GM19025 (cell line): ENCODE data around the gene RAPH1.

Experiments
- ATAC-seq: cut with Tn5 transposase; IDR thresholded peaks from one replicate; pipeline ENCODE4 v1.9.1; 2021; ENCODE audit warnings: mild to moderate bottlenecking, low read depth, moderate library complexity; ENCODE audit not compliant: unreplicated experiment

The RAPH1 gene

DNA sequence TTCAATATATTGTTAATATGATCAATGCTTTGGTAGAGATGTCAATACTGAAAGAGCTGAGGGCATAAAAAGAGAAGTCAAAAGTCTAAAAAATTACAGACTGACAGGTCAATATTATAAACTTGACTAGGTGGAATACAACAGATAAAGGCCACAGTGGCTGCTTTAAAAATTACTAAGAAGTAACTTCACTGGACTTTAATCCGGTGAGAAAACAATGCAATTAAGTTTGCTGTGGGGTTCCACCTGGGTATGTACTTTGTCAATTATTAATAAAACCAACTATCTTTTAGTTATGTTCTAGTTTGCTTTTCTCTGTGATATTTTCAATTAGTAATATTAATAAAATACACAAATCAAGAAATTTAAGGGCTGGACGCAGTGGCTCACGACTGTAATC, 44.7 kb downstream of the RAPH1 start:
- no peak for ATAC-seq

DNA sequence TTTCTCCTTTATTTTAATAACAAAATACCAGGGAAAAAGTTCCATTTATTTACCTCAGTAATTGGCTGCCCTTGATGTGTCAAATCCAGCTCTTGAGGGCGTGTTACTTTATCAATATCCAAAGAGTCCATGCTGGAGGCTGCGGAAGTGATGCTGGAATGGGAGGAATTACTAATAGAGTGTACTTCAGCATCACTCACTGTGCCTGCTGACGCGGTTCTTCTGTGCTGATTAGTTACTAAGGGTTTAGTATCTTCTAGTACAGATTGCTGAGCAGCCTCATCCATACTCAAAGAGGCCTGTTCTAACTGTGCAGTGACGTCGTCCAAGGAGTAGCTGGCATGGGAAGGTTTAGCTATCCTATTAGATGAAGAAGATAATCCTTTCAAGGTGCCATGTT, 45.6 kb downstream of the RAPH1 start:
- ATAC-seq, result no peak

DNA sequence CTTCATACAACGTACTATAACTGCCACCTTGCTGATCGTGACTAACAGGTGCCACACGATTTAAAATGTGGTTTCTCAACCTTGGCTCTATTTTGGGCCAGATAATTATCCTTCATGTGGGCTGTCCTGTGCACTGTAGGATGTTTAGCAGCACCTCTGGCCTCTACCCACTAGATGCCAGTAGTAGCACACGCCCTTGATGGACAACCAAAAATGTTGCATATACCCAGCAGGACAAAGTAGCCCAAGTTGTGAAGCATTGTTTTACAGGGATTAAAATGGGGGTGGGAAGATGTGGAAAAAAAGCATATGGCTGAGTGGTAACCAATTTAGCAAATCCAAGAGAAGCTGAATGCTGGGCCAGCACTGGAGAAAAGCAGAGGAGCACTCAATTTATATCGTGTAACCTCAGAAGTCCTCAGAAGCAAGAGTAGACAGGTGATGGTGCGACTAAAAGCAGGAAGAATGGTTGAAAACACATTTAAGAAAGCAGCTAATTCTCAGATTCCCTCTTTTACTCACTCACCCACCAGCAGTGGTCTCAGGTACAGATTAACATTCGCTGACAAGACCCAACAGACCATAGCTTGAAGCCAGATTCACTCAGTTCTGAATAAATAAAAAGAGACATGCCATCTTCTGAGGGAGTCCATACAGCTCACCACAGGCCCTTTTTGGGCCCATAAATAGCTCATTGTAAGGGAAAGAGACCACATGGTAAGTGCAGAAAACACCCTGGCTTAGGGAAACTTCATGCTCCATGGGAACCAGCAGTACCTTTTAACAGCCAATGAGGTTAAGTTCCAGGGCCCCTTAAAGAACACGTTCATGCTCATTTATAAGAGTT, 50.6 kb downstream of the RAPH1 start:
- no peak for ATAC-seq

DNA sequence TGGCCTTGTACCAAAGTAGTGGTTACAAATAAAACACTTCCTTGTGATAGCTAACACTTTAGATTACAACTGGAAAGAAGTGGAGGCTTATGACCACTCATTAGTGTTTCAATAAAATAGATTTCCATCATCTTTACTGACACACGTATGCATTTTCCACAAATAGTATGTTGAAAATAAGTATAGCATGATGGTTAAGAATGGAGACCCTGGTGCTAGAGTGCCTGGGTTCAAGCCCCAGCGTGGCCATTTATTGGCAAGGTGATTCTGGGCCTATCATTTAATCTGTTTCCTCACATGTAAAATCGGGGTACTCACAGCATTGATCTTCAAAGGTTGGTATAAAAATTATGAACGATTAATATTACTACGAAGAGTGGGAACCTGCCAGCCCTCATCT, 54.5 kb downstream of the RAPH1 start:
- ATAC-seq, result no peak

DNA sequence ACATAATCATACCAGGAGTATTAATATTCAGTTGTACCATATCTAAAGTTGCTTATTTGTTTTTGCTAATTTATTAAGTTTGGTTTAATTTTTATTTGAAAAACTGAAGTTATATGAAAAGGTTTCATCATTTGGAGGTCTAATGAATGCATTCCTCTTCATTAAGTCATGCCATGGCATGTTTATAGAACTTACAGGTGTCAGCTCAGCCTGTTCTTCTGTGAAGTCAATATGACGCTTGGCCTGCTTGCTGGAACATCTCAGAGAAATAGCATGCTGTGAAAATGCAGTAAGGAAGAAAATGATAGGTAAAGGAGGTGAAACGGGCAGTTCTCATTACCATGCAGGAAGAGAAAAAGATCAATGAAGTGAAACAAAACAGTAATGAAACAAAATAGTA, 58.2 kb downstream of the RAPH1 start:
- no peak for ATAC-seq

DNA sequence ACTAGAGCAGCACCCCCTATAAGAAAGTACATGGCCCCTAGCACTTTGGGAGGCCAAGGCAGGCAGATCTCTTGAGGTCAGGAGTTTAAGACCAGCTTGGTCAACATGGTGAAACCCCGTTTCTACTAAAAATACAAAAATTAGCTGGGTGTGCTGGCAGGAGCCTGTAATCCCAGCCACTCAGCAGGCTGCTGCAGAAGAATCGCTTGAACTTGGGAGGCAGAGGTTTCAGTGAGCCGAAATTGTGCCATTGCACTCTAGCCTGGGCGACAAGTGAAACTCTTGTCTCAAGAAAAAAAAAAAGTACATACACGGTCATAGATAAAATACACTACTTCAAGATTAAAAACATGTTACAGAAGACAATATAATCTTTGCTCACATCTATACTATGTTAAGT, 63.8 kb downstream of the RAPH1 start:
- no peak for ATAC-seq

DNA sequence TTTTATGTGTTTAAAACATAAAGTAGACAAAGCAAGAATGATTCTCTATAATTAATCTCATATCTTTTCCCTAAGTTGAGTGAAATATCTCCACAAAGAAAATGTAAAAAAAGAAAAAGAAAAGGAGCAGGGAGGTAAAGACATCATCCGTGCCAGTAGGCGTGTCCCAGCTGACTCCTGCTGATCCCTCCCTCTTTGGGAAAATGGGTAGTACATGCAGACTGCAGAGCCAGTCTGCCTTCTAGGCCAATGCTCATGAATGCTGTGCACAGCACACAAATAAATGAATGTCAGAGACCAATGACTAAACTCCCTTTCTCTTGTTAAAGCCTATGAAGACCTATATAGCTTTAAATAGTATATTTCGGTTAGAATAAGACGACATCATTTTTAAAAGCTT, 64.7 kb downstream of the RAPH1 start:
- no peak for ATAC-seq

DNA sequence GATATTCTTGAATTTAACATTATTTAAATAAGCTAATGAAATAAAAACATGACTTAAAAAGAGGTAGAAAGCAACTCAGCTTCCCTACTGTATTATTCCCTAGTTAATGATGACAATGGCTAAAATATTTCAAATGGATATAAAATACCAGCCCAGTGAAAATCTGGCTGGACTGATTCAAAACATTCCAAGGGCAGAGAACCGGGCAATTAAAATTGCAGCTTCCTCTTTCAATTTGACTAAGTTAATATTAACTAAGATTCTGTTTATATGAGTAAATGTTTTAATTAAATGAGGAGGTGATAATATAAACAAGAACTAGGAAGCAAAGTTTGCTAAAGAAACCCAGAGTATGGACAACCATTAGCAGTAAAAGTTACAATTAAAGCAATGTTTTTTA, 65.6 kb downstream of the RAPH1 start:
- ATAC-seq, result no peak

DNA sequence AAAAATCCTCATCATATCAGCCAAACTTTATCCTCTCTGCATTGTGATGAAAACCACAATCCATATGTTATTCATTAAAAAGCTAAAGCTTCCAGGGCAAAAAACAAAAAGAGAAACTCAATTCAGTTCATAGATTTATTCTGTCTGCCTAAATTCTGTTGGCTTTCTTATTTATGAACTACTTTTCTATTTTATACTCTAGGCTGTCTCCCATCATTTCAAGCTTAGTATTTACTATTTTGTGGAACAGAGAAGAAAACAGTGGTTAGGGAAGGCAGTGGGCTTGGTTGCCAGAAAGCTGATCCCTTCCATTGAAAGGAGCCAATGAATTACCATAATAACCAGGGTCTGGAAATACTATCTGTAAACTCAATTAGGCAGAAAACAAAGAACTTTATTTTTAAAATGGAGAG, 71.8 kb downstream of the RAPH1 start:
- ATAC-seq, result no peak

DNA sequence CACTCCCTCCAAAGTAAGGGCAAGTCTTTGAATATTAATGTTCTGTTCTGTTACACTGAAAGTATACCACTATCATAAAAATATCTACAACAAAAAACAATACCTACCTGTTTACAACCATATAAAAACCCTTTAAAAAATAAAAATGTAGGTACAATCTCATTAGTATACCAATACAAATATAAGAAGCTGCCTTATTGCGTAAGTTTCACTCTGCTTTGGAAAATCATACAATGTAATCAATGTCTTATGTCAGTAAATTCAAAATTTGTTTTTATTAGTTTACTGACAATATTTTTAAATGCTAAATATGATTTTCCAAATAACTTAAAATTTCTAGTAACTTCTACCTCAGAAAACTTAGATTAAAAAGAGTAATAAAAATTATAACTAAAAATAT, 72.8 kb downstream of the RAPH1 start:
- ATAC-seq, result no peak

DNA sequence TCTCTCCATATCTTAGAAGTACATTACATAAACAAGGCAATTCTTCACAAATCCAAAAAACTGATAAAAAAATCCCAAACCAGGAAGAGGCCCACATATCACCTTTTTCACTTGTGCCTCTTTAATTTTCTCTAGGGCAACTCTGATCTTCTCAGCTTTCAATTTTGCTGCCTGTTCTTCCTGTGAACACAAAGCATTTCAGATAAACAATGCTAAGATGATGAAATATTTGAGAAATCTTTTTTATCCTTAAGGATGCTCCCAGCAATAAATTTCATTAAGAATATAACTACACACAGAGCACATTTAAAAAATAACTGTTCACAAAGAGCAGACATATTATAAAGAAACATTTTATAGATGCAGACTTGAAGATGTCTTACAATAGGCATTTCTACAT, 73.4 kb downstream of the RAPH1 start:
- no peak for ATAC-seq

DNA sequence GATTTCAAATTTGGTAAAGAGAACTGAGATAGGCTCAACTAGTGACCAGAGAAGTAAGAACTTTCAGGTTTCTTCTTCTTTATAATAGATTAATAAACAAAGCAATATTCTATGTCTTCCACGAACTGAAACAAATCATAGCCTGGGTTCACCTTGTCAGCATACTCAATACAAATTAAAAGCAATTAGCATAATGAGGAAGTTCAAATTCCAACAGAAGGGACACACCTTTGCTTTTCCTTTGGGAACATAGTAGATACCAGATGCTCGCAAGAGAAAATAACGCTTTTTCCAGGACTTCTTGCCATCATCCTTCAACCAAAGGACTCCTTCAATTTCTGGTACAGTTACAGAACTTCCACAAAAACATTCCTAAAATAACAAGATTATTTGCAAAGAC, 79.9 kb downstream of the RAPH1 start:
- ATAC-seq, result no peak

DNA sequence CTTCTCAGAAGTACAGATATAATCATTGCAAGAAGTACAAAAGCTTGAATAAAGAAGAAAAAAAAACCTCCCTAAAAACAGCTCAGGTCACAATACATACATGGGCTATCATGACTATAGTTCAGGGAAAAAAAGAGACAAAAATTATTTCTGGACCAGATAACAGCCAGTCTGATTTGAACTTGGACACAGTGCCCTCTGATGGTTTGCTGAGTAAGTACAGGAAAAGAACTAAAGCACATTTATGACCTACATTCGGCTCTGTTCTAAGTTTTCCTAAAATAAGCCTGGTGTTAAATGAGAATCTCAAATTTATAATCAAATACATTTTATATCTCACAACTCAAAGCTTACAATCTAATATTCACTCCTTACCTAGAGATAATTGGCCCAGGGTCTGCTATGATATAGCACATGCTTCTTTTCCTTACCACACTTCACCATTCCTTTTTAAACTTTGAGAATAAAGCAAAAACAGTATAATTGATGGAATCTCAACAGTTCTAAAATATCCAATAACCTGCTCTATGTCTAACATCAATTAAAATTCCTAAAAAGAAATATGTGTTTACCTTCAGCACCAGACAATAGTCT, 81.1 kb downstream of the RAPH1 start:
- no peak for ATAC-seq

DNA sequence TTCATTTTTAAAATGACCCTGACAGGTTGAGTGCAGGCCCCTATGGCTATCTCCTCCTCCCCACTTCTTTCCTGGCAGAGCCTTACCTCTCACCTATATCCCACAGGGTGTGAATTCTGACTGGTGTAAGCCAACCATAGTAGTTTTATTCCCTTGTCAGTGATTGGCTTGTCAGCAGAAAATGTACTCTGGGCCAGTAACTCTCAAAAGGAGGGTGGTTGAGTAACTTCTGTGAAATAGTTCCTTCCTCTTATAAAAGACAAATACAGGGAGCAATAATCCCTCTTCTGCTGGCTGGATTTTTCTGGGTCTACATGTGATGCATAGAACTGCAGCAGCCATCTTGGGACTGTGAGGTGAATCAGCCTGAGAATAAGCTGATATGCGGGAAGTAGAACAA, 83.4 kb downstream of the RAPH1 start:
- ATAC-seq, result no peak

DNA sequence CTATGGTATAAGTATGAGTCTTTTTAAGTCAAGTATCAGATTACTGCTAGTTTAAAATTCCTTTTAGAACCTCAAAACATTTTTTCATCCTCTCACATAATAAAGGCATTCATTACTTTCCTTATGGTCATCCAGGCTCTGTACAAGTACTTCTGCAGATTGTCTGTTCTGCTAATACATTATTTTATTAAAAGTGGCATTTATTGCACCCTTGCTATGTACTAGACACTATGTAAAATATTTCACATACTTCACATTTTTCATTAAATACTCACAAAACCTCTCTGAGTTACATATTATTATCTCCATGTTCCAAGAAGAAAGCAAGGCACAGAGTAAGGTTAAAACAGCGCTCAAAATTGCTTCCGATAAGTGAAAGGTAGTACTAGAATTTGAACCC, 84.1 kb downstream of the RAPH1 start:
- no peak for ATAC-seq

DNA sequence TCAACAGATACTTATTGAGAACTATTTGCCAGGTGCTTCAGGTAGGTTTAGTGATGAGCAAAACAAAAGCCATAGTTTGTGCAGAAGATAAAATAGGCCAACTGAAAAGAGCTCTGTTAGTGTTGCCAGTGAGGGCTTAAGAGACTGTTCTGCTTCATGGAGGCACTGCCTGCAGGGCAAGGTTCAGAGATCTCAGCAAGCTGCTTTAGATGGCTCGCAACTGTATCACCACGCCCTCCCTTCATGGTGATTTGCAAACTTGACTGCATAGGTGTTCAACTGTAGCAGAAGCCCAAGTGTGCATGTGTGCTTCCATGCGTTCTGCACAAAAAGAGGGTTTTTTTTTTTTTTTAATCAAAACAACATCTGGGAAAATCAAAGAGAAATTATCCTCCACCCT, 84.5 kb downstream of the RAPH1 start:
- ATAC-seq, result no peak

DNA sequence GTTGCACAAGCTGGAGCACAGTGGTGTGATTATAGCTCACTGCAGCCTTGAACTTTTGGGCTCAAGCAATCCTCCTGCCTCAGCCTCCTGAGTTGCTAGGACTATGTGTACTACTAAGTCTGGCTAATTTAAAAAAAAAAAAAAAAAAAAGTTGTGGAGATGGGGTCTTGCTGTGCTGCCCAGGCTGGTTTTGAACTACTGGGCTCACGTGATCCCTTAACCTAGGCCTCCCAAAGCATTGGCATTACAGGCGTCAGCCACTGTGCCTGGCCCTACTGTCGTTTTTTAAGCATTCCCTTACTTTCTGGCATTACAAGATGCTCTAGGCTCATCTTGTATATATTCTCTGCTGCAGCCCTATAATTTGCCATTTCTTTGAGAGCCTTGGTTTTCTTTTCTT, 88.3 kb downstream of the RAPH1 start:
- no peak for ATAC-seq

DNA sequence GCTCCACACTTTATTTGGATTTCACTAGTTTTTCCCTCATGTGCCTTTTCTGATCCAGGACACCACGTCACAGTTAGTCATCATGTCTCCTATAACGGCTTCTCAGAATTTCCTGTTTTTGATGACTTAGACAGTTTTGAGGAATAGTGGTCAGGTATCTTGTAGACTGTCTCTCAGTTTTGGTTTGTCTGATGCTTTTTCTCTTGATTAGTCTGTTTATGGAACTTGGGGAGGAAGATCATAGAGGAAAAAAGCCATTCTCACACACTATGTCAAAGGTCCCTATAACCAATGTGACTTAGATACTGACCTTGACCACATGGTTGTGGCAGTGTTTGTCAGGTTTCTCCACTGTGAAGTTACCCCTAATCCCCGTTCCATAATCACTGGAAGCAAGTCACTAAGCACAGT, 89.0 kb downstream of the RAPH1 start:
- ATAC-seq, result no peak

DNA sequence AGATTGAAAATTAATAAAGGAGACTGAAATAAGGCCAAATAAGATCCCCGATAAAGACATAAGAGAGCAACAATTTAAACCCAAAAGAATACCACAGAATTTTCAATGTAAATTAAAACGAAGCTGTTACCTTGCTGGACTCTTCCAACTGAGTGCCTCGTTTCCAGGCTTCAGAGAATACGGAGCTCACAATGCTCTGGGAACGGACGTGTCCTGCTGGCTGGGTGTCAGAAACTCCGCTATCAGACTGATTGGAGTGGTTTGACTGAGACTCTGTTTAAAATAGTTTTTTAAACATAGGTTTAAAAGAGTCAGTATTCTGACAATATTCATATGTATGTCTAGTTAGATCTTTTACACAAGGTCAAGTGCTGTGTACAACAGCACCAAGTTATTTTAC, 90.4 kb downstream of the RAPH1 start:
- ATAC-seq, result no peak

DNA sequence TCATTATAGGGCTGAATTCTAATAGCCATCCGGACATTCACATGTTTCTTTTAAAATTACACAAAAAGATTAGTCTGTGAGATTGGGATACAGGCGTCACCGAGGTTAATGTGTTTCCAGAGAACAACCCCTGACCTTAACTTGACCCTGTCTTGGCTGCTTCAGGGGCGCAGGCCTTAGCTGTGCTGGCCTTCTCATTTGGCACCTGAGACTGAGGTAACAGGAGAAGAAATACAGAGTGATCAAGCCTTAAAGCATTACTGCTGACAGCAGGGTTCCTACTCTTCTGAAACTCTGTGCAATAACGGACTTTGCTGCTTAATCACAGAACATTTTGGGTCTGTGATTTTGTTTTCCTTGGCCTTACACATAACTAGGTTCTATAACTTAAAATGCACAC, 92.6 kb downstream of the RAPH1 start:
- ATAC-seq, result no peak

DNA sequence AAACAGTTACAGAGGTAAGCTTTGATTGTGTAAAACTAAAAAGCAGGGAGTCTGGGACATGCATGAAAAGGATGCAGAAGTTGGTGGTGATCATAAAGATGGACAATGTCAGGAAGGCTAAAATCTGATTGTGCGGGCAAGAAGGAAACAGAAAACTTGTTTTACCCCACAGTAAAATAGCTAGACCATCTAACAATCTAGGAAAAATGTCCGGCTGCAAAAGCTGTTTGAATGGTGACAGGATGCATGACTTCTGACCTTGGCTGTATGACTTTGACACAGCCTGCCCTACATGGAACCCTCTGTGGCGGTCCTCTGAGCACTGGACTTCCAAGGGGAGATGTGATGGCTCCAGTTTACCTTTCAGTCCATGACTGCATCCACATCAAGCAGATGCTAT, 93.6 kb downstream of the RAPH1 start:
- ATAC-seq, result no peak

DNA sequence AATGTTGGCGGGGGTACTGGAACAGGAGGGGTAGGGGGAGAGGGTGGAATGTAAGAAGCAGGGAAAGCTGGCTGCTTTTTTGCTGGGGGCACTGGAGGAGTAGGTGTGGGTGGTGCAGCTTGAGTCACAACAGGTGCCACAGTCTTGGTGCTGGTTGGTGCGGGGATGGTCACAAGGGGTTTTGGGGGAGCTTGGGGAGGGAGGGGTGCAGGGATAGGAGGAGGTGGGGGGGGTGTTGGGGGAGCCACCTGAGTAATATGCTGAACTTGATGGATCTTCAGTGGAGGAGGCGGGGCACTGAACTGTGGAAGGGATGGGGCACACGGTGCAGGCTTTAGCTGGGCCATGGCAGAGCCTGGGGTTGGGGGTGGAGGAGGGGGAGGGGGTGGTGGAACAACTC, 94.4 kb downstream of the RAPH1 start:
- ATAC-seq, result no peak
